GM23338 (cell line): ENCODE measurements around the gene CACNA2D1. TPM values are rescaled to one million over a fixed set of nuclear protein-coding genes. Genes with fewer than 3 reads are reported as not detected.

ENCODE experiments used
- ATAC-seq: fragments of 200-7000 bp; cut with Tn5 transposase; 3 replicates; pipeline ENCODE4 v1.9.1; 2020
- DNase-seq: peaks from one replicate; pipeline ENCODE4 v3.0.0-alpha.2; 2015; ENCODE audit warnings: low spot score
- H2AFZ ChIP-seq: fragments of 200-600 bp; sonication (generic); 2 replicates; pipeline ENCODE4 v1.8.0; 2016; ENCODE audit warnings: antibody characterized with exemption, mild to moderate bottlenecking, moderate library complexity
- H3F3A ChIP-seq: fragments of 200-600 bp; sonication (generic); replicated peaks from 2 replicates; pipeline ENCODE4 v1.8.0; 2017; ENCODE audit warnings: antibody characterized with exemption, mixed run types, low read depth
- H3K27ac ChIP-seq: fragments of 200-600 bp; sonication (generic); 2 replicates; pipeline ENCODE4 v1.6.1; 2016; ENCODE audit warnings: low read depth
- H3K27me3 ChIP-seq: fragments of 200-600 bp; sonication (generic); 2 replicates; pipeline ENCODE4 v1.8.0; 2016; ENCODE audit warnings: mild to moderate bottlenecking, mixed run types, moderate library complexity; ENCODE audit not compliant: insufficient read depth
- H3K36me3 ChIP-seq: fragments of 200-600 bp; sonication (generic); 2 replicates; pipeline ENCODE4 v1.8.0; 2016; ENCODE audit warnings: mild to moderate bottlenecking; ENCODE audit not compliant: insufficient read depth
- H3K4me1 ChIP-seq: fragments of 200-600 bp; sonication (generic); 2 replicates; pipeline ENCODE4 v1.8.0; 2016; ENCODE audit warnings: mild to moderate bottlenecking, moderate library complexity; ENCODE audit not compliant: insufficient read depth
- H3K4me2 ChIP-seq: fragments of 200-600 bp; sonication (generic); 2 replicates; pipeline ENCODE4 v1.7.1; 2017; ENCODE audit warnings: mixed run types
- H3K4me3 ChIP-seq: fragments of 200-600 bp; sonication (generic); 2 replicates; pipeline ENCODE4 v1.6.1; 2016; ENCODE audit warnings: mixed run types
- H3K79me2 ChIP-seq: fragments of 200-600 bp; sonication (generic); replicated peaks from 2 replicates; pipeline ENCODE4 v1.8.0; 2017; ENCODE audit warnings: mild to moderate bottlenecking; ENCODE audit not compliant: insufficient read depth
- H3K9me2 ChIP-seq: fragments of 200-600 bp; sonication (generic); 2 replicates; pipeline ENCODE4 v1.8.0; 2017; ENCODE audit not compliant: insufficient read depth
- H4K20me1 ChIP-seq: fragments of 200-600 bp; sonication (generic); replicated peaks from 2 replicates; pipeline ENCODE4 v1.8.0; 2017; ENCODE audit warnings: mild to moderate bottlenecking; ENCODE audit not compliant: insufficient read depth
- H3K27ac Mint-ChIP-seq: 2 replicates; pipeline ENCODE4 v1.8.0; 2020; ENCODE audit warnings: inconsistent platforms, mild to moderate bottlenecking, moderate library complexity, mixed read lengths
- H3K27me3 Mint-ChIP-seq: 3 replicates; pipeline ENCODE4 v1.8.0; 2022; ENCODE audit warnings: low read depth, mild to moderate bottlenecking, moderate library complexity, mixed read lengths, inconsistent platforms; ENCODE audit not compliant: insufficient read depth, poor library complexity
- H3K36me3 Mint-ChIP-seq: 3 replicates; pipeline ENCODE4 v1.8.0; 2021; ENCODE audit warnings: low read depth, mild to moderate bottlenecking, inconsistent platforms, moderate library complexity, mixed read lengths
- H3K4me1 Mint-ChIP-seq: 3 replicates; pipeline ENCODE4 v1.8.0; 2020; ENCODE audit warnings: mild to moderate bottlenecking, inconsistent platforms, mixed read lengths
- H3K4me3 Mint-ChIP-seq: 3 replicates; pipeline ENCODE4 v1.8.0; 2021; ENCODE audit warnings: moderate library complexity, mild to moderate bottlenecking, inconsistent platforms, mixed read lengths
- H3K9me3 Mint-ChIP-seq: 3 replicates; pipeline ENCODE4 v1.8.0; 2020; ENCODE audit warnings: moderate library complexity, mild to moderate bottlenecking, inconsistent platforms, mixed read lengths
- CREB1 ChIP-seq: fragments of 250-450 bp; sonication (Bioruptor Pico); IDR thresholded peaks from 2 replicates; pipeline ENCODE4 v1.5.0; 2020; ENCODE audit warnings: low read depth, mild to moderate bottlenecking, moderate library complexity
- EZH2phosphoT487 ChIP-seq: fragments of 200-600 bp; sonication (generic); IDR thresholded peaks from one replicate; pipeline ENCODE4 v1.8.1; 2018; ENCODE audit warnings: antibody characterized with exemption; ENCODE audit not compliant: unreplicated experiment
- JUNB ChIP-seq: IDR thresholded peaks from one replicate; pipeline ENCODE4 v1.6.1; 2016; ENCODE audit warnings: antibody characterized with exemption; ENCODE audit not compliant: unreplicated experiment
- NANOG ChIP-seq: IDR thresholded peaks from 2 replicates; pipeline ENCODE4 v1.6.1; 2016; ENCODE audit warnings: antibody characterized with exemption, borderline replicate concordance
- POLR2AphosphoS5 ChIP-seq: IDR thresholded peaks from 2 replicates; pipeline ENCODE4 v1.6.1; 2016; ENCODE audit warnings: antibody characterized with exemption, low read depth
- STAT1 ChIP-seq: IDR thresholded peaks from one replicate; pipeline ENCODE4 v1.6.1; 2016; ENCODE audit warnings: antibody characterized with exemption; ENCODE audit not compliant: unreplicated experiment
- ZNF114 ChIP-seq: fragments of 250-450 bp; sonication (Bioruptor Pico); IDR thresholded peaks from 2 replicates; pipeline ENCODE4 v1.5.0; 2020; ENCODE audit warnings: mild to moderate bottlenecking, moderate library complexity
- ZNF331 ChIP-seq: fragments of 250-450 bp; sonication (Bioruptor Pico); IDR thresholded peaks from 2 replicates; pipeline ENCODE4 v1.5.0; 2020; ENCODE audit warnings: low read depth, mild to moderate bottlenecking, moderate library complexity
- polyA plus RNA-seq: library from polyadenylated mRNA; unstranded; fragments of >200 nt; fragmentation: Nextera tagmentation; extraction: Ambion mirVana; gene quantifications from 2 replicates; pipeline ENCODE4 v1.2.1, GENCODE V29; 2016
- total RNA-seq: library from RNA; depleted of rRNA; stranded (reverse); fragments of >200 nt; shearing (Covaris generic); gene quantifications from 2 replicates; pipeline ENCODE4 v1.2.3, GENCODE V29; 2014
- TF ChIP-seq, protein P1 (sequence below), 2 experiments: fragments of 200-600 bp in 1 of 2; sonication (generic) in 1 of 2; conservative IDR thresholded peaks; 2 replicates each; pipeline versions ENCODE4 v1.5.1 to v1.6.1; 2016 to 2017; ENCODE audit warnings: antibody characterized with exemption in 2 of 2, low read depth in 2 of 2, mild to moderate bottlenecking in 2 of 2, moderate library complexity in 1 of 2
- TF ChIP-seq, protein P2 (sequence below): IDR thresholded peaks from 2 replicates; pipeline ENCODE4 v1.6.1; 2016; ENCODE audit warnings: antibody characterized with exemption
- TF ChIP-seq, protein P3 (sequence below): IDR thresholded peaks from one replicate; pipeline ENCODE4 v1.6.1; 2018; ENCODE audit warnings: antibody characterized with exemption; ENCODE audit not compliant: unreplicated experiment

CACNA2D1 gene
- total and polyA plus RNA-seq, 2 experiments from 2014 or later: 7.0 to 20.4 TPM

DNA sequence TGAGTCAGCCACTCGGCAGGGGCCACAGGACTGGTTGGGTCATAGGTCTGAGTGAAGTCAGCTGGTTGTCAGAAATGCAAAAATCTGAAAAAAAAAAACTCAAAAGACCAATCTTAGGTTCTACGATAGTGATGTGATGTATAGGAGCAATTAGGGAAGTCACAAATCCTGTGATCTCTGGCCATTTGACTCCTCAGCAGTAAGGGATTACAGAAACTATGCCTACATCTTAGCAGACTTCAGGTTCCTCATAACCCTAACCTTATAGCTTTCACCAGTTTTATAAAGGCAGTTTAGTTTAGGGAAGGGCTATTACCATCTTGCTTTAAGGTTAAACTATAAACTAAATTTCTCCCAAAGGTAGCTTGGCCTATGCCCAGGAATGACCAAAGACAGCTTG lies 510.6 kb downstream of the CACNA2D1 start (continued):
- TF ChIP-seq, protein P1, sequence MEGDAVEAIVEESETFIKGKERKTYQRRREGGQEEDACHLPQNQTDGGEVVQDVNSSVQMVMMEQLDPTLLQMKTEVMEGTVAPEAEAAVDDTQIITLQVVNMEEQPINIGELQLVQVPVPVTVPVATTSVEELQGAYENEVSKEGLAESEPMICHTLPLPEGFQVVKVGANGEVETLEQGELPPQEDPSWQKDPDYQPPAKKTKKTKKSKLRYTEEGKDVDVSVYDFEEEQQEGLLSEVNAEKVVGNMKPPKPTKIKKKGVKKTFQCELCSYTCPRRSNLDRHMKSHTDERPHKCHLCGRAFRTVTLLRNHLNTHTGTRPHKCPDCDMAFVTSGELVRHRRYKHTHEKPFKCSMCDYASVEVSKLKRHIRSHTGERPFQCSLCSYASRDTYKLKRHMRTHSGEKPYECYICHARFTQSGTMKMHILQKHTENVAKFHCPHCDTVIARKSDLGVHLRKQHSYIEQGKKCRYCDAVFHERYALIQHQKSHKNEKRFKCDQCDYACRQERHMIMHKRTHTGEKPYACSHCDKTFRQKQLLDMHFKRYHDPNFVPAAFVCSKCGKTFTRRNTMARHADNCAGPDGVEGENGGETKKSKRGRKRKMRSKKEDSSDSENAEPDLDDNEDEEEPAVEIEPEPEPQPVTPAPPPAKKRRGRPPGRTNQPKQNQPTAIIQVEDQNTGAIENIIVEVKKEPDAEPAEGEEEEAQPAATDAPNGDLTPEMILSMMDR (conservative IDR thresholded peaks at IDR 0.05; ENCODE audit: low read depth in 2 of 2): no peak
- no peak for TF ChIP-seq CREB1
- TF ChIP-seq, protein P2, sequence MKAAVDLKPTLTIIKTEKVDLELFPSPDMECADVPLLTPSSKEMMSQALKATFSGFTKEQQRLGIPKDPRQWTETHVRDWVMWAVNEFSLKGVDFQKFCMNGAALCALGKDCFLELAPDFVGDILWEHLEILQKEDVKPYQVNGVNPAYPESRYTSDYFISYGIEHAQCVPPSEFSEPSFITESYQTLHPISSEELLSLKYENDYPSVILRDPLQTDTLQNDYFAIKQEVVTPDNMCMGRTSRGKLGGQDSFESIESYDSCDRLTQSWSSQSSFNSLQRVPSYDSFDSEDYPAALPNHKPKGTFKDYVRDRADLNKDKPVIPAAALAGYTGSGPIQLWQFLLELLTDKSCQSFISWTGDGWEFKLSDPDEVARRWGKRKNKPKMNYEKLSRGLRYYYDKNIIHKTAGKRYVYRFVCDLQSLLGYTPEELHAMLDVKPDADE: no peak
- TF ChIP-seq ZNF114 (CRISPR knock-in tag): no peak
- no peak for TF ChIP-seq POLR2AphosphoS5
- no peak for TF ChIP-seq EZH2phosphoT487

DNA sequence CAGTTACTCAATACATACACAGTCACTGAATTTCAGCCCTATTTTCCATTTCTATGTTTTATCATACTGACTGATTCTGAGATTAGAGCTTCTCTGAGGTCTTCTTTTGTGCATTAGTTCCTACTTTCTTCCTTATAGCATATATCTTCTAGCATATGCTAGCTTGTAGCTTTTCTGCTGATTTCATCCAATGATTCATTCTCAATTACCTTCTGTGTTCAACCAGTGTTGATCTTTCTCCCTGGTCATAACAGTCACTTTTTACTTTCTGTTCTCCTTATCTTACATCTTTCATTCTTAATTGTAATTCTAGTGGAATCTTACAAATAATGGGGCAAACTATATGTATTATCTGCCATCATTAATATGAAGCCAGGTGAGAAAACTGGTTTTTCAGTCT lies 514.2 kb downstream of the CACNA2D1 start:
- no peak overlapping the region for H2AFZ ChIP-seq
- Mint-ChIP-seq H3K4me3 (no peak overlapping the region), H3K9me3 (no peaks in the 10 kb centered on the region), H3K36me3 (no peaks in the 10 kb centered on the region), H3K27me3 (peaks cover 2% of the 10 kb centered on the region), H3K4me1 (peaks cover 6% of the 10 kb centered on the region; the same call in 2 of the 3 replicates), H3K27ac (no peak overlapping the region)
- no peaks in the 10 kb centered on the region for H3K79me2 ChIP-seq
- H3K27ac ChIP-seq: no peak overlapping the region
- no peak overlapping the region for H3K4me3 ChIP-seq
- H3F3A ChIP-seq: no peaks in the 10 kb centered on the region
- H3K27me3 ChIP-seq: no peaks in the 10 kb centered on the region
- DNase-seq: no peak
- ATAC-seq: no peak
- no peaks in the 10 kb centered on the region for H3K4me1 ChIP-seq
- H3K9me2 ChIP-seq: no peaks in the 10 kb centered on the region; the same call in 1 of the 2 replicates
- H4K20me1 ChIP-seq: no peaks in the 10 kb centered on the region
- H3K36me3 ChIP-seq: no peaks in the 10 kb centered on the region
- no peak overlapping the region for H3K4me2 ChIP-seq
- TF ChIP-seq NANOG (no peak), CREB1 (no peak), ZNF331 (CRISPR knock-in tag) (no peak), POLR2AphosphoS5 (no peak), EZH2phosphoT487 (no peak), JUNB (no peak), STAT1 (no peak)
- TF ChIP-seq, protein P3, sequence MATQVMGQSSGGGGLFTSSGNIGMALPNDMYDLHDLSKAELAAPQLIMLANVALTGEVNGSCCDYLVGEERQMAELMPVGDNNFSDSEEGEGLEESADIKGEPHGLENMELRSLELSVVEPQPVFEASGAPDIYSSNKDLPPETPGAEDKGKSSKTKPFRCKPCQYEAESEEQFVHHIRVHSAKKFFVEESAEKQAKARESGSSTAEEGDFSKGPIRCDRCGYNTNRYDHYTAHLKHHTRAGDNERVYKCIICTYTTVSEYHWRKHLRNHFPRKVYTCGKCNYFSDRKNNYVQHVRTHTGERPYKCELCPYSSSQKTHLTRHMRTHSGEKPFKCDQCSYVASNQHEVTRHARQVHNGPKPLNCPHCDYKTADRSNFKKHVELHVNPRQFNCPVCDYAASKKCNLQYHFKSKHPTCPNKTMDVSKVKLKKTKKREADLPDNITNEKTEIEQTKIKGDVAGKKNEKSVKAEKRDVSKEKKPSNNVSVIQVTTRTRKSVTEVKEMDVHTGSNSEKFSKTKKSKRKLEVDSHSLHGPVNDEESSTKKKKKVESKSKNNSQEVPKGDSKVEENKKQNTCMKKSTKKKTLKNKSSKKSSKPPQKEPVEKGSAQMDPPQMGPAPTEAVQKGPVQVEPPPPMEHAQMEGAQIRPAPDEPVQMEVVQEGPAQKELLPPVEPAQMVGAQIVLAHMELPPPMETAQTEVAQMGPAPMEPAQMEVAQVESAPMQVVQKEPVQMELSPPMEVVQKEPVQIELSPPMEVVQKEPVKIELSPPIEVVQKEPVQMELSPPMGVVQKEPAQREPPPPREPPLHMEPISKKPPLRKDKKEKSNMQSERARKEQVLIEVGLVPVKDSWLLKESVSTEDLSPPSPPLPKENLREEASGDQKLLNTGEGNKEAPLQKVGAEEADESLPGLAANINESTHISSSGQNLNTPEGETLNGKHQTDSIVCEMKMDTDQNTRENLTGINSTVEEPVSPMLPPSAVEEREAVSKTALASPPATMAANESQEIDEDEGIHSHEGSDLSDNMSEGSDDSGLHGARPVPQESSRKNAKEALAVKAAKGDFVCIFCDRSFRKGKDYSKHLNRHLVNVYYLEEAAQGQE: no peak
- TF ChIP-seq, protein P2: no peak
- TF ChIP-seq, protein P1 (conservative IDR thresholded peaks at IDR 0.05; ENCODE audit: low read depth in 2 of 2): no peak
